Left lung (tissue), 10 donors: ENCODE data around the gene SIK2. TPM values are rescaled to one million over a fixed set of nuclear protein-coding genes. Genes with fewer than 3 reads are reported as not detected.

Experiments
- ATAC-seq: fragments of 200-7000 bp; cut with Tn5 transposase; one replicate; pipeline ENCODE4 v1.9.1; 2020; ENCODE audit warnings: moderate library complexity
- DNase-seq, 4 donors: peaks; one replicate each; pipeline ENCODE4 v3.0.0-alpha.2; 2013 to 2020
- H3K27ac ChIP-seq, 2 donors: fragments of 200-600 bp; sonication (generic) in 1 of 2; one replicate each; pipeline versions ENCODE4 v1.5.0 to v1.8.0; 2020 to 2021
- H3K27me3 ChIP-seq, 2 donors: fragments of 200-600 bp; sonication (generic) in 1 of 2; one replicate each; pipeline versions ENCODE4 v1.5.0 to v1.8.0; 2020 to 2021
- H3K36me3 ChIP-seq, 2 donors: fragments of 200-600 bp; sonication (generic) in 1 of 2; one replicate each; pipeline versions ENCODE4 v1.5.0 to v1.8.0; 2020 to 2021
- H3K4me1 ChIP-seq, 2 donors: fragments of 200-600 bp; one replicate each; pipeline ENCODE4 v1.8.0; 2021
- H3K4me3 ChIP-seq, 2 donors: fragments of 200-600 bp; sonication (generic) in 1 of 2; one replicate each; pipeline versions ENCODE4 v1.5.0 to v1.8.0; 2020 to 2021; ENCODE audit warnings: mild to moderate bottlenecking in 1 of 2
- H3K9me3 ChIP-seq, 2 donors: fragments of 200-600 bp; sonication (generic) in 1 of 2; one replicate each; pipeline versions ENCODE4 v1.5.0 to v1.8.0; 2020 to 2021
- CTCF ChIP-seq, 2 donors: fragments of 200-600 bp; sonication (generic) in 1 of 2; IDR thresholded peaks; one replicate each; pipeline versions ENCODE4 v1.5.0 to v1.8.0; 2021; ENCODE audit warnings: antibody characterized with exemption in 2 of 2
- intact Hi-C, 2 donors: fragments of 100-400 bp; cut with DNase I; formaldehyde crosslinking; loops; one replicate each; pipeline versions ENCODE4 v1.11.2 to v1.14.2; 2022
- polyA plus RNA-seq, 6 donors: library from polyadenylated mRNA; unstranded; fragments of 120-200 nt; gene quantifications; one replicate each; pipeline ENCODE4 v1.2.1, GENCODE V29; 2013; ENCODE audit not compliant: insufficient read length in 6 of 6
- total RNA-seq, 2 donors: library from RNA; stranded (reverse); fragmentation: NEBNext Ultra II Directional; extraction: Animal tissue kit (Norgen Biotek cat#: 25700); gene quantifications; one replicate each; pipeline ENCODE4 v1.2.1, GENCODE V29; 2021
- donor health status: DM: no; HTN: yes; CAD: no.
- donor health status: DM: no; HTN: no; CAD: no.

SIK2 gene
- total and polyA plus RNA-seq, 8 donors, result 23.3 to 35.1 (median 30.8) TPM

GRCh38 chr11:111633248-111633647 lies 31.0 kb downstream of the SIK2 start:
- no peak for TF ChIP-seq CTCF (IDR thresholded peaks at IDR 0.05)
- peaks cover 7 to 19% of the 10 kb centered on the region in 2 donors for H3K4me1 ChIP-seq
- H3K36me3 ChIP-seq, result no peaks in the 10 kb centered on the region
- no peaks in the 10 kb centered on the region for H3K9me3 ChIP-seq
- H3K27me3 ChIP-seq, result no peaks in the 10 kb centered on the region
- no peak overlapping the region for H3K4me3 ChIP-seq
- ATAC-seq, result peak; percentile 74
- intact Hi-C loops, result no loop called here
- no peak for DNase-seq
- H3K27ac ChIP-seq, result peak overlapping the region in 1 of 2 donors; percentile 58

GRCh38 chr11:111633756-111634362 lies 31.6 kb downstream of the SIK2 start:
- DNase-seq, result no peak
- Histone ChIP-seq H3K36me3 (no peaks in the 10 kb centered on the region), H3K4me3 (no peak overlapping the region), H3K27ac (peak overlapping the region in 1 of 2 donors; percentile 58), H3K27me3 (no peaks in the 10 kb centered on the region), H3K4me1 (peaks cover 7 to 19% of the 10 kb centered on the region in 2 donors), H3K9me3 (no peaks in the 10 kb centered on the region)
- ATAC-seq, result no peak
- intact Hi-C loops, result no loop called here
- no peak for TF ChIP-seq CTCF (IDR thresholded peaks at IDR 0.05)

- ATAC-seq (no peak), DNase-seq (no peak)
- no peak for TF ChIP-seq CTCF (IDR thresholded peaks at IDR 0.05)
- H3K4me1 ChIP-seq, result peaks cover 7 to 19% of the 10 kb centered on the region in 2 donors
- H3K4me3 ChIP-seq, result no peak overlapping the region
- intact Hi-C loops, result no loop called here
- H3K36me3 ChIP-seq, result no peaks in the 10 kb centered on the region
- H3K27me3 ChIP-seq, result no peaks in the 10 kb centered on the region
- H3K9me3 ChIP-seq, result no peaks in the 10 kb centered on the region
- peak overlapping the region; percentile 14 to 53 for H3K27ac ChIP-seq
These were observed 32.9 kb downstream of the SIK2 start for GRCh38 chr11:111634981-111635705.

- Histone ChIP-seq H3K4me1 (peaks cover 7 to 19% of the 10 kb centered on the region in 2 donors), H3K27ac (peak overlapping the region; percentile 14 to 53), H3K4me3 (no peak overlapping the region), H3K9me3 (no peaks in the 10 kb centered on the region), H3K36me3 (no peaks in the 10 kb centered on the region), H3K27me3 (no peaks in the 10 kb centered on the region)
- ATAC-seq, result peak; percentile 55
- intact Hi-C loops, result no loop called here
- DNase-seq, result peak in 2 of 4 donors; percentile 19 to 60
- no peak for TF ChIP-seq CTCF (IDR thresholded peaks at IDR 0.05)
These were observed 33.4 kb downstream of the SIK2 start for GRCh38 chr11:111635706-111636045.

- Histone ChIP-seq H3K4me1 (peaks cover 7 to 14% of the 10 kb centered on the region in 2 donors), H3K4me3 (no peak overlapping the region), H3K27me3 (no peaks in the 10 kb centered on the region), H3K36me3 (peaks cover 0 to 7% of the 10 kb centered on the region in 2 donors), H3K9me3 (no peaks in the 10 kb centered on the region), H3K27ac (no peak overlapping the region)
- TF ChIP-seq CTCF (IDR thresholded peaks at IDR 0.05), result no peak
- no peak for DNase-seq
- intact Hi-C loops, result no loop called here
- ATAC-seq, result no peak
These were observed 35.6 kb downstream of the SIK2 start for GRCh38 chr11:111637885-111638284.
